H7 (cell line): ENCODE data around the gene LILRA2. TPM values are rescaled to one million over a fixed set of nuclear protein-coding genes. Genes with fewer than 3 reads are reported as not detected.
"Not testable (repeated sequence)": the region's sequence is repeated elsewhere in the genome, so short reads cannot be mapped to it uniquely, and the experiment has no call there.

Experiments used
- DNase-seq: peaks from one replicate; pipeline ENCODE4 v3.0.0; 2012
- H3K27me3 ChIP-seq: 2 replicates; pipeline ENCODE4 v1.6.0; 2011; ENCODE audit warnings: mild to moderate bottlenecking, low read length; ENCODE audit not compliant: control insufficient read depth, insufficient read depth
- H3K36me3 ChIP-seq: replicated peaks from 2 replicates; pipeline ENCODE4 v1.5.1; 2011; ENCODE audit warnings: low read length; ENCODE audit not compliant: control insufficient read depth, insufficient read depth
- H3K4me3 ChIP-seq: 2 replicates; pipeline ENCODE4 v1.5.1; 2011; ENCODE audit warnings: low read depth, mild to moderate bottlenecking, control low read depth, low read length, moderate library complexity; ENCODE audit not compliant: insufficient read depth
- total RNA-seq: library from RNA; depleted of rRNA; stranded (reverse); fragments of >200 nt; shearing (Covaris generic); gene quantifications from 2 replicates; pipeline ENCODE4 v1.2.3, GENCODE V29; 2014

Gene LILRA2
- total RNA-seq, 1 experiment from 2014 or later: not detected

- not testable (repeated sequence) for H3K4me3 ChIP-seq, H3K36me3 ChIP-seq, H3K27me3 ChIP-seq, DNase-seq
Observed at GRCh38 chr19:54578268-54578667, 4.7 kb downstream of the LILRA2 start.

GRCh38 chr19:54586397-54586796, 12.8 kb downstream of the LILRA2 start:
- H3K4me3 ChIP-seq: no peak overlapping the region
- H3K27me3 ChIP-seq: no peaks in the 10 kb centered on the region
- H3K36me3 ChIP-seq: no peaks in the 10 kb centered on the region
- DNase-seq: no peak

- DNase-seq: no peak
Observed at GRCh38 chr19:54587026-54587425, 13.4 kb downstream of the LILRA2 start.

GRCh38 chr19:54593445-54593844, 19.9 kb downstream of the LILRA2 start, which contains the start of gene LILRA1:
Gene LILRA1, plus strand, starts transcription at chr19:54593632. Its CDS starts 613 bp downstream, at chr19:54594245.
- H3K36me3 ChIP-seq, H3K4me3 ChIP-seq, H3K27me3 ChIP-seq, DNase-seq: not testable (repeated sequence)

More at GRCh38 chr19:54587026-54587425, 13.4 kb downstream of the LILRA2 start:
- H3K4me3 ChIP-seq: no peak overlapping the region
- no peaks in the 10 kb centered on the region for H3K36me3 ChIP-seq
- H3K27me3 ChIP-seq: no peaks in the 10 kb centered on the region

- not testable (repeated sequence) for DNase-seq, H3K4me3 ChIP-seq, H3K27me3 ChIP-seq, H3K36me3 ChIP-seq
Observed at GRCh38 chr19:54593931-54594626, 20.5 kb downstream of the LILRA2 start.

GRCh38 chr19:54594737-54595136, 21.1 kb downstream of the LILRA2 start:
- no peaks in the 10 kb centered on the region for H3K36me3 ChIP-seq
- no peak overlapping the region for H3K4me3 ChIP-seq
- no peaks in the 10 kb centered on the region for H3K27me3 ChIP-seq
- DNase-seq: no peak

GRCh38 chr19:54595680-54596436, 22.3 kb downstream of the LILRA2 start:
- DNase-seq, H3K4me3 ChIP-seq, H3K36me3 ChIP-seq, H3K27me3 ChIP-seq: not testable (repeated sequence)

GRCh38 chr19:54600212-54600611, 26.6 kb downstream of the LILRA2 start:
- no peaks in the 10 kb centered on the region for H3K36me3 ChIP-seq
- H3K27me3 ChIP-seq: no peaks in the 10 kb centered on the region
- no peak for DNase-seq
- H3K4me3 ChIP-seq: no peak overlapping the region

GRCh38 chr19:54606230-54606629, 32.6 kb downstream of the LILRA2 start:
- Histone ChIP-seq H3K27me3 (no peaks in the 10 kb centered on the region), H3K36me3 (no peaks in the 10 kb centered on the region), H3K4me3 (no peak overlapping the region)
- no peak for DNase-seq

GRCh38 chr19:54606891-54607784, 33.5 kb downstream of the LILRA2 start:
- H3K4me3 ChIP-seq: no peak overlapping the region
- DNase-seq: no peak
- H3K36me3 ChIP-seq: no peaks in the 10 kb centered on the region
- H3K27me3 ChIP-seq: no peaks in the 10 kb centered on the region

GRCh38 chr19:54607785-54608150, 34.2 kb downstream of the LILRA2 start:
- no peak overlapping the region for H3K4me3 ChIP-seq
- no peak for DNase-seq
- H3K36me3 ChIP-seq: no peaks in the 10 kb centered on the region
- H3K27me3 ChIP-seq: no peaks in the 10 kb centered on the region

- no peak for DNase-seq
- Histone ChIP-seq H3K27me3 (no peaks in the 10 kb centered on the region), H3K4me3 (no peak overlapping the region), H3K36me3 (no peaks in the 10 kb centered on the region)
Observed at GRCh38 chr19:54608205-54608604, 34.6 kb downstream of the LILRA2 start.

GRCh38 chr19:54608792-54609191, 35.2 kb downstream of the LILRA2 start:
- no peak for DNase-seq
- no peaks in the 10 kb centered on the region for H3K36me3 ChIP-seq
- no peak overlapping the region for H3K4me3 ChIP-seq
- no peaks in the 10 kb centered on the region for H3K27me3 ChIP-seq

- H3K36me3 ChIP-seq: no peaks in the 10 kb centered on the region
- no peak for DNase-seq
- no peak overlapping the region for H3K4me3 ChIP-seq
- no peaks in the 10 kb centered on the region for H3K27me3 ChIP-seq
Observed at GRCh38 chr19:54609356-54609791, 35.8 kb downstream of the LILRA2 start.
